GM21423 (cell line): ENCODE data around the gene ITSN2.
"Not testable (repeated sequence)": the region's sequence is repeated elsewhere in the genome, so short reads cannot be mapped to it uniquely, and the experiment has no call there.

Experiments
- ATAC-seq: cut with Tn5 transposase; IDR thresholded peaks from one replicate; pipeline ENCODE4 v1.9.1; 2021; ENCODE audit warnings: mild to moderate bottlenecking, moderate library complexity; ENCODE audit not compliant: unreplicated experiment

The ITSN2 gene

GRCh38 chr2:24365051-24365450 is 4.7 kb upstream of the ITSN2 start:
- no peak for ATAC-seq

- ATAC-seq = no peak
Observed at GRCh38 chr2:24363301-24363700, 3.0 kb upstream of the ITSN2 start.

GRCh38 chr2:24362253-24362652 is 1.9 kb upstream of the ITSN2 start:
- no peak for ATAC-seq

GRCh38 chr2:24360963-24361330 is 611 bp upstream of the ITSN2 start:
- no peak for ATAC-seq

- peak; percentile 1 for ATAC-seq
Observed at GRCh38 chr2:24359129-24360049, 947 bp downstream of the ITSN2 start.

- ATAC-seq = not testable (repeated sequence)
Observed at GRCh38 chr2:24357767-24358166, 2.6 kb downstream of the ITSN2 start.

- ATAC-seq = not testable (repeated sequence)
Observed at GRCh38 chr2:24357115-24357514, 3.2 kb downstream of the ITSN2 start.

- ATAC-seq = no peak
Observed at GRCh38 chr2:24354957-24355356, 5.4 kb downstream of the ITSN2 start.

- no peak for ATAC-seq
Observed at GRCh38 chr2:24354395-24354794, 5.9 kb downstream of the ITSN2 start.

- ATAC-seq = no peak
Observed at GRCh38 chr2:24353973-24354372, 6.4 kb downstream of the ITSN2 start.

GRCh38 chr2:24353364-24353763 is 7.0 kb downstream of the ITSN2 start:
- ATAC-seq = no peak

- ATAC-seq = no peak
Observed at GRCh38 chr2:24352664-24353063, 7.7 kb downstream of the ITSN2 start.

- ATAC-seq = no peak
Observed at GRCh38 chr2:24351981-24352380, 8.4 kb downstream of the ITSN2 start.

- ATAC-seq = no peak
Observed at GRCh38 chr2:24351627-24351938, 8.8 kb downstream of the ITSN2 start.

- ATAC-seq = no peak
Observed at GRCh38 chr2:24350826-24351626, 9.3 kb downstream of the ITSN2 start.

GRCh38 chr2:24349097-24349496 is 11.2 kb downstream of the ITSN2 start:
- ATAC-seq = no peak

- ATAC-seq = no peak
Observed at GRCh38 chr2:24345937-24346336, 14.4 kb downstream of the ITSN2 start.

GRCh38 chr2:24343225-24343882 is 17.0 kb downstream of the ITSN2 start:
- ATAC-seq = peak; percentile 76

GRCh38 chr2:24342110-24342910 is 18.0 kb downstream of the ITSN2 start:
- ATAC-seq = peak; percentile 40

GRCh38 chr2:24339856-24340262 is 20.5 kb downstream of the ITSN2 start:
- ATAC-seq = no peak

GRCh38 chr2:24339098-24339497 is 21.2 kb downstream of the ITSN2 start:
- ATAC-seq = not testable (repeated sequence)
